SK-N-MC (cell line): Measurements from ENCODE around the gene DTHD1.

Source experiments
- DNase-seq: peaks from one replicate; pipeline ENCODE4 v3.0.0-alpha.2; 2011; ENCODE audit warnings: low read depth, low spot score
- H3K27ac ChIP-seq: fragments of 200-600 bp; sonication (generic); 2 replicates; pipeline ENCODE4 v1.5.1; 2016; ENCODE audit warnings: mixed run types
- H3K36me3 ChIP-seq: fragments of 200-600 bp; sonication (generic); 2 replicates; pipeline ENCODE4 v1.6.1; 2017; ENCODE audit warnings: antibody characterized with exemption, low read length, mixed read lengths; ENCODE audit not compliant: insufficient read depth
- H3K4me3 ChIP-seq: fragments of 200-600 bp; sonication (generic); 2 replicates; pipeline ENCODE4 v1.5.1; 2016
- H3K9ac ChIP-seq: fragments of 200-600 bp; sonication (generic); 2 replicates; pipeline ENCODE4 v1.8.0; 2017; ENCODE audit warnings: mixed run types, mixed read lengths; ENCODE audit not compliant: insufficient read length
- H3K9me3 ChIP-seq: fragments of 200-600 bp; sonication (generic); 2 replicates; pipeline ENCODE4 v1.6.1; 2017; ENCODE audit warnings: low read depth, mild to moderate bottlenecking, antibody characterized with exemption, low read length, moderate library complexity, mixed read lengths
- EZH2 ChIP-seq: fragments of 200-600 bp; sonication (generic); IDR thresholded peaks from one replicate; pipeline ENCODE4 v1.6.1; 2017; ENCODE audit warnings: antibody characterized with exemption
- FOXP2 ChIP-seq: optimal IDR thresholded peaks from 2 replicates; pipeline ENCODE3; 2011; ENCODE audit warnings: mild to moderate bottlenecking, moderate library complexity; ENCODE audit not compliant: insufficient read depth; ENCODE audit errors: extremely low read length, control extremely low read depth
- POLR2AphosphoS5 ChIP-seq: IDR thresholded peaks from 2 replicates; pipeline ENCODE4 v1.6.1; 2012; ENCODE audit warnings: mild to moderate bottlenecking, low read depth, low read length, borderline replicate concordance

Gene DTHD1

DNA sequence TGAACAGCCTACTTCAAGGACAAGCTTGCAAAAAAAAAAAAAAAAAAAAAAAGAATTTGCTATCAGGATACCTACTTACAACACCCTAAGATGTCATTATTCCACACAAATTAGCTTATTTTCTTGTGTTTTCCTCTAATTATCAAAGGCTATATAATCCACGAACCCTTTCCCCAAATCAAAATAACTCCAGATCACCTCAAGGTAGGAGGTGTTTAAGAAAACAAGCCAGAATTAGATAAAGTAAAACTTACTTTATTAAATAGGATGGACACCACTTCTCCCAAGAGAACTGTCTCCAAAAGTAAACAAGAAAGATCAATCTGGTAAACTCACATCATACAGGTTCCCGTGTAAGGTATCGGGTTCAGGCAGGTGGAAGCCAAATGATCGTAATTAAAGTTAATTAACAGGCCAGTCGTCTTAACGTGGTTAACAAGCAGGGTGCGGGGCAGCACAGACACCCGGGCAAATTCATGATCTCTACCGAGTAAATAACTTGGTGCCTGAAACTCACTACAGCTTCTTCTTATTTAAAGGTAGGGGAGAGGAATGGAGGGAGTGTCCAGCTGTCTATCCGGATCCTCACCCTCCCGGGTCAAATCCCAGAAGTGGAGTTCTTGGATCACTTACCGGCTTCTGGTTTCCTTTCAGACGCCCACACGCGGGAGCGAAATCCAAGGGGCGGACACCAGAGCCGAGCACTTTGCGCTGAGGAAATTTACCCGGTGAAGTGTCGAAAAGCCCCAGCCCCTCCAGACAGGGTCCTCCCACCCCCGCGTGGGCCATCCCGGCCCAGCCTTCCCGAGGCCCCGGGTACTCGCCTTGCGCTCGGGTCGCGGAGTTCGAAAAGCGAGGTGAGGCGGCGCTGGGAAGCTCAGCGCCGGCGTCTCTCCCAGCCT lies 37.8 kb upstream of the DTHD1 start:
- Histone ChIP-seq H3K36me3 (no peaks in the 10 kb centered on the region), H3K9ac (no peak overlapping the region), H3K9me3 (no peaks in the 10 kb centered on the region), H3K27ac (no peak overlapping the region), H3K4me3 (peak overlapping the region; percentile 72)
- TF ChIP-seq EZH2, result no peak
- no peak for TF ChIP-seq FOXP2
- TF ChIP-seq POLR2AphosphoS5, result no peak
- no peak for DNase-seq

DNA sequence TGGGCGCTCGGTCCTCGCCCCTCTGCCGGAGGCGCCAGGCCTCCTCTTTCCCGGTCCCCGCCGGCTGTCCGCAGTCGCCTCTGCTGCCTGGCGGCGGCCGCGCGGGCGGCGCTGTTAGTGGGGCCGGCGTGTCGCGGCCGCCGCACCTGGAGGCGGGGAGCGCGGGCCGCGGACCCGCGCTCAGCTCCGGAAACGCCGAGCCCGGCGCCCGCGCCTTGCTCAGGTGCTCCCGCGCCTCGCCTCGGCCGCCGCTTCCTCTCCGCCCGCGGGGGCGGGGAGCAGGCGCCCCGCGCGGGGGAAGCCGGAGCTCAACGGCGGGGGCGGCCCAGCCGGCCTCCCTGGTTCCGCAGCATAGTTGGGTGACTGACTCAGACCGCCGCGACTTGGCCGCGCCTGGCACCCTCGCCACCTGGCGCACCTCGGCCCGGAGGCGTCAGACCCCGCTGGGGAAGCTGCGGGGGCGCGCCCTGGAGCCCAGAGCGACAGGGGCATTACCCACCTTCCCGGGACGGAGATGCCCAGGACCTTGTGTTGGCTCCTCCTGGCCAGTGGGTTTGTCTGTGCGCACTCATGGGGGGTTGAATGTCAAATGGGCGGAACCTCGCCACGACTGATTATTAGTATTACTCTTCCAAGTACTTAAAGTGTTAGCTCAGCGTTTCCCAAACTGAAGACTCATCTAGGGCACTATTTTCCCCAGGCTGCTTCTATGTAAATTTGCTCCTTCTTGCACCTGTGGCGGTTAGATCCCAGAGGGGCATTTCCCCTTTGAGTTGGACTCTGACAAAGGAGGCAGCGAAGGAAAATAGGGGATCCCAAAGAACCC lies 36.9 kb upstream of the DTHD1 start, which contains the start of gene ARAP2:
Gene ARAP2, minus strand, starts transcription at position 258 of the 826 bp plus-strand sequence. CDS start 15,028 bp downstream, outside the sequence.
- Histone ChIP-seq H3K9me3 (no peaks in the 10 kb centered on the region), H3K27ac (no peak within 1 kb of the TSS), H3K9ac (no peak within 1 kb of the TSS), H3K36me3 (no peaks in the 10 kb centered on the region), H3K4me3 (peak within 1 kb of the TSS; percentile 72)
- no peak for DNase-seq
- no peak for TF ChIP-seq FOXP2
- TF ChIP-seq EZH2, result no peak
- no peak for TF ChIP-seq POLR2AphosphoS5

GRCh38 chr4:36249610-36250009 lies 31.8 kb upstream of the DTHD1 start:
- no peak for TF ChIP-seq POLR2AphosphoS5
- no peak for TF ChIP-seq EZH2
- no peak for TF ChIP-seq FOXP2
- Histone ChIP-seq H3K27ac (no peak overlapping the region), H3K36me3 (no peaks in the 10 kb centered on the region), H3K4me3 (no peak overlapping the region), H3K9ac (no peak overlapping the region), H3K9me3 (no peaks in the 10 kb centered on the region)
- no peak for DNase-seq

GRCh38 chr4:36251983-36252382 lies 29.4 kb upstream of the DTHD1 start:
- Histone ChIP-seq H3K4me3 (no peak overlapping the region), H3K9me3 (no peaks in the 10 kb centered on the region), H3K9ac (no peak overlapping the region), H3K36me3 (no peaks in the 10 kb centered on the region), H3K27ac (no peak overlapping the region)
- DNase-seq, result no peak
- TF ChIP-seq EZH2, result no peak
- TF ChIP-seq POLR2AphosphoS5, result no peak
- no peak for TF ChIP-seq FOXP2

DNA sequence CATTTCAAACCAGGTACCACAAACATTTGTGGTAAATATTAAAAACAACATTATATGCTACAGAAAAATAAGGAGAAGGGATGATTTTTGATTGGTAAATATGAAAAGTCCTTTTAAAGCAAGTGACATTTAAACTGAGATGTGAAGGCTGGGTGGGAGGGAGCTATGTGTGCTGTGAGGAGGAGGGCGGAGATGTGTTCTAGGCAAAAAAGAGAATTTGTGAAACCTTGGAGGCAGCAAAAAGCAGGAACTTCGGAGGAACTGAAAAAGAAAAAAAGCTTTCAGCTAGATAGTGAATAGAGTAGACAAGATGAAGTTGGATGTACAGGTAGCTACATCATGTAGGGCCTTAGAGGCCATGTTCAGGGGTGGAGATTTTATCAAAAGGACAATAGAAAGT lies 27.0 kb upstream of the DTHD1 start:
- Histone ChIP-seq H3K9me3 (no peaks in the 10 kb centered on the region), H3K27ac (no peak overlapping the region), H3K9ac (no peak overlapping the region), H3K4me3 (no peak overlapping the region), H3K36me3 (no peaks in the 10 kb centered on the region)
- no peak for DNase-seq
- TF ChIP-seq FOXP2 (no peak), EZH2 (no peak), POLR2AphosphoS5 (no peak)

- H3K9me3 ChIP-seq, result no peaks in the 10 kb centered on the region
- H3K4me3 ChIP-seq, result no peak overlapping the region
- no peak overlapping the region for H3K27ac ChIP-seq
- H3K36me3 ChIP-seq, result no peaks in the 10 kb centered on the region
- no peak for DNase-seq
- TF ChIP-seq EZH2 (no peak), FOXP2 (no peak), POLR2AphosphoS5 (no peak)
- no peak overlapping the region for H3K9ac ChIP-seq
Measured at GRCh38 chr4:36255577-36255976, 25.8 kb upstream of the DTHD1 start.

- H3K9ac ChIP-seq, result no peak overlapping the region
- H3K9me3 ChIP-seq, result no peaks in the 10 kb centered on the region
- TF ChIP-seq POLR2AphosphoS5 (no peak), EZH2 (no peak), FOXP2 (no peak)
- H3K36me3 ChIP-seq, result no peaks in the 10 kb centered on the region
- no peak for DNase-seq
- H3K4me3 ChIP-seq, result no peak overlapping the region
- no peak overlapping the region for H3K27ac ChIP-seq
Measured at GRCh38 chr4:36256398-36256891, 25.0 kb upstream of the DTHD1 start.

DNA sequence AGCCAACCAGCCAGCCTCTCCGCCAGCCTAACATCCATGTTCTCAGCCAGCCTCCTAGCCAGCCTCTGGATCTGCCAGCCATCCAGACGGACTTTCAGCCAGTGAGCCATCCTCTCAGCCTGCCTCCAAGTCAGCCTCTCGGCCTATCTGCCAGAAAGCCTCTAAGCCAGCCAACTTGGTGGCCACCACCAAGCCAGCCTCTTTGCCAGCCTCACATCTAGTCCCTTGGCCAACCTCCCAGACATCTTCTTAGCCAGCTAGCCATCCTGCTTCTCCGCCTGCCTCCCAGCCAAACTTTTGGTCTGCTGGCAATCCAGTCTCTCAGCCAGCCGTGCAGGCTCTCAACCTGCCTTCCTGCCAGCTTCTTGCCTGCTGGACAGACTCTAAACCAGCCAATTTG lies 20.7 kb upstream of the DTHD1 start:
- no peaks in the 10 kb centered on the region for H3K36me3 ChIP-seq
- no peak overlapping the region for H3K4me3 ChIP-seq
- H3K9me3 ChIP-seq, result no peaks in the 10 kb centered on the region
- H3K9ac ChIP-seq, result no peak overlapping the region
- H3K27ac ChIP-seq, result no peak overlapping the region
- TF ChIP-seq POLR2AphosphoS5, result no peak
- DNase-seq, result no peak
